Ishikawa (cell line): ENCODE data around the gene GPR39.
A peak's percentile ranks its signal among the peaks of the same experiment; 100 is the strongest.

Experiments used
- CEBPB ChIP-seq: IDR thresholded peaks from 2 replicates; pipeline ENCODE4 v1.6.1; 2012
- CREB1 ChIP-seq: IDR thresholded peaks from 2 replicates; pipeline ENCODE4 v1.6.1; 2012; ENCODE audit warnings: low read depth
- EGR1 ChIP-seq: IDR thresholded peaks from 2 replicates; pipeline ENCODE4 v1.6.1; 2012
- EP300 ChIP-seq: IDR thresholded peaks from 2 replicates; pipeline ENCODE4 v1.6.1; 2012; ENCODE audit warnings: borderline replicate concordance
- FOXM1 ChIP-seq: IDR thresholded peaks from 2 replicates; pipeline ENCODE4 v1.6.1; 2012; ENCODE audit warnings: low read depth, borderline replicate concordance
- MAX ChIP-seq: IDR thresholded peaks from 2 replicates; pipeline ENCODE4 v1.6.1; 2012
- NFIC ChIP-seq: IDR thresholded peaks from 2 replicates; pipeline ENCODE4 v1.6.1; 2012
- RAD21 ChIP-seq: IDR thresholded peaks from 2 replicates; pipeline ENCODE4 v1.6.1; 2012; ENCODE audit warnings: low read depth
- TAF1 ChIP-seq: IDR thresholded peaks from 2 replicates; pipeline ENCODE4 v1.6.1; 2012; ENCODE audit warnings: low read depth, mild to moderate bottlenecking
- TCF12 ChIP-seq: IDR thresholded peaks from 2 replicates; pipeline ENCODE4 v1.6.1; 2012; ENCODE audit warnings: low read depth
- TEAD4 ChIP-seq: IDR thresholded peaks from 2 replicates; pipeline ENCODE4 v1.6.1; 2012
- YY1 ChIP-seq: IDR thresholded peaks from 2 replicates; pipeline ENCODE4 v1.6.1; 2012; ENCODE audit warnings: low read depth
- ZBTB7A ChIP-seq: IDR thresholded peaks from 2 replicates; pipeline ENCODE4 v1.6.1; 2012; ENCODE audit warnings: low read depth
- TF ChIP-seq, protein P1 (sequence below): IDR thresholded peaks from 2 replicates; pipeline ENCODE4 v1.6.1; 2012
- TF ChIP-seq, protein P2 (sequence below): IDR thresholded peaks from 2 replicates; pipeline ENCODE4 v1.6.1; 2012; ENCODE audit warnings: low read depth, mild to moderate bottlenecking

Gene GPR39

GRCh38 chr2:132426033-132426432 lies 9.4 kb downstream of the GPR39 start:
- TF ChIP-seq ZBTB7A (no peak), TAF1 (no peak), TCF12 (no peak), EGR1 (no peak), CEBPB (no peak)
- TF ChIP-seq, protein P1, sequence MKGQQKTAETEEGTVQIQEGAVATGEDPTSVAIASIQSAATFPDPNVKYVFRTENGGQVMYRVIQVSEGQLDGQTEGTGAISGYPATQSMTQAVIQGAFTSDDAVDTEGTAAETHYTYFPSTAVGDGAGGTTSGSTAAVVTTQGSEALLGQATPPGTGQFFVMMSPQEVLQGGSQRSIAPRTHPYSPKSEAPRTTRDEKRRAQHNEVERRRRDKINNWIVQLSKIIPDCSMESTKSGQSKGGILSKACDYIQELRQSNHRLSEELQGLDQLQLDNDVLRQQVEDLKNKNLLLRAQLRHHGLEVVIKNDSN, result no peak

GRCh38 chr2:132426656-132427055 lies 10.1 kb downstream of the GPR39 start:
- TF ChIP-seq EP300 (no peak), MAX (no peak), CREB1 (no peak), RAD21 (no peak), NFIC (no peak), YY1 (no peak), TEAD4 (no peak), EGR1 (no peak), FOXM1 (no peak), ZBTB7A (no peak), TCF12 (no peak), TAF1 (no peak)
- TF ChIP-seq, protein P1, result no peak
- TF ChIP-seq, protein P2, sequence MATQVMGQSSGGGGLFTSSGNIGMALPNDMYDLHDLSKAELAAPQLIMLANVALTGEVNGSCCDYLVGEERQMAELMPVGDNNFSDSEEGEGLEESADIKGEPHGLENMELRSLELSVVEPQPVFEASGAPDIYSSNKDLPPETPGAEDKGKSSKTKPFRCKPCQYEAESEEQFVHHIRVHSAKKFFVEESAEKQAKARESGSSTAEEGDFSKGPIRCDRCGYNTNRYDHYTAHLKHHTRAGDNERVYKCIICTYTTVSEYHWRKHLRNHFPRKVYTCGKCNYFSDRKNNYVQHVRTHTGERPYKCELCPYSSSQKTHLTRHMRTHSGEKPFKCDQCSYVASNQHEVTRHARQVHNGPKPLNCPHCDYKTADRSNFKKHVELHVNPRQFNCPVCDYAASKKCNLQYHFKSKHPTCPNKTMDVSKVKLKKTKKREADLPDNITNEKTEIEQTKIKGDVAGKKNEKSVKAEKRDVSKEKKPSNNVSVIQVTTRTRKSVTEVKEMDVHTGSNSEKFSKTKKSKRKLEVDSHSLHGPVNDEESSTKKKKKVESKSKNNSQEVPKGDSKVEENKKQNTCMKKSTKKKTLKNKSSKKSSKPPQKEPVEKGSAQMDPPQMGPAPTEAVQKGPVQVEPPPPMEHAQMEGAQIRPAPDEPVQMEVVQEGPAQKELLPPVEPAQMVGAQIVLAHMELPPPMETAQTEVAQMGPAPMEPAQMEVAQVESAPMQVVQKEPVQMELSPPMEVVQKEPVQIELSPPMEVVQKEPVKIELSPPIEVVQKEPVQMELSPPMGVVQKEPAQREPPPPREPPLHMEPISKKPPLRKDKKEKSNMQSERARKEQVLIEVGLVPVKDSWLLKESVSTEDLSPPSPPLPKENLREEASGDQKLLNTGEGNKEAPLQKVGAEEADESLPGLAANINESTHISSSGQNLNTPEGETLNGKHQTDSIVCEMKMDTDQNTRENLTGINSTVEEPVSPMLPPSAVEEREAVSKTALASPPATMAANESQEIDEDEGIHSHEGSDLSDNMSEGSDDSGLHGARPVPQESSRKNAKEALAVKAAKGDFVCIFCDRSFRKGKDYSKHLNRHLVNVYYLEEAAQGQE, result no peak

DNA sequence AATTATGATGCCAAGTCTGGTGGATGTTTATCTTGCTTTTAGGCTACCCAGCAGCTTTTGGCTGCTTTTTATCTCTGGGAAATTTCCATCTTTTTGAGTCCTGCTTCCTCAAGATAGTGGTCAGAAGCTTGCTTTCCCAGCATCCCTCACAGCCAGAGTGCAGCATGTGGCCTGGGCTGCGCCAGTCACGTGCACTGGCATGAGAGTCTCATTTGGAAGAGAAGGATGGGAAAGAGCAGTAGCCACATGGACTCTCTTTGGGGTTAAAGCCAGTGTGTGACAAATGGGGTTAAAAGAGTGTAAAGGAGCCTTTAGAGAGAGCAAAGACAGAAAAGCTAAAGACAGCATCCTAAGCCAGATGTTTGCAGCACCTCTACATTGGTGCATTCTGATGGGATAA lies 12.7 kb downstream of the GPR39 start:
- TF ChIP-seq CREB1, result no peak
- no peak for TF ChIP-seq EGR1
- TF ChIP-seq NFIC, result no peak
- TF ChIP-seq TAF1, result no peak
- no peak for TF ChIP-seq FOXM1
- TF ChIP-seq, protein P2, result no peak
- TF ChIP-seq RAD21, result no peak

DNA sequence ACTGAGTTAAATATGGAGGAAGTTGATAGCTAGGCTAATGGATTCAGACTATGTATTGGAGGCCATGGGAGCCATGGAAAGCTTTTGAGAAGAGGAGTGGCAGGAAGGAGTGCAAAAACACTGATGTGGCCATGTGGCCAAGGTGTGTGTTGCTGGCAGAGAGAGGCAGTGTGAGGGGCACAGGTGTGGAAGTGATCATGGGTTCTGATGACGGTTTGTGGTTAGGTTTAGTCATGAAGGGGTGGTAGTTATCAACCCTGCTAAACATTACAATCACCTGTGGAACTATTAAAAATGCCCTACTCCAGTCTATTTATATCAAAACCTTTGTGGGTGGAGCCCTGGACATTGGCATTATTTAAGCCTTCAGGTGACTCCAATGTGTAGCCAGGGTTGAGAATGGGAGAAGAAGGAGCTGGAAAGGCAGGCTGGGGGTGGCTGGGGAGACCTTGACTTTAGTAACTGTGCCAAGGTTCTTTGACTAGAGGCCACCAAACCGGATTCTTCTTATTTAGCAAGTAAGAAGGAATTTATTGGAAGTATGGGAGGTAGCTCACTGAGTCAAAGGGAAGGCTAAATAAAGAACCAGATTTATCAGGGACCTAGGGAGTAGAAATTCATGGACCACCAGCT lies 13.5 kb downstream of the GPR39 start:
- TF ChIP-seq ZBTB7A (no peak), EGR1 (no peak), TAF1 (no peak), CEBPB (no peak), FOXM1 (no peak)

DNA sequence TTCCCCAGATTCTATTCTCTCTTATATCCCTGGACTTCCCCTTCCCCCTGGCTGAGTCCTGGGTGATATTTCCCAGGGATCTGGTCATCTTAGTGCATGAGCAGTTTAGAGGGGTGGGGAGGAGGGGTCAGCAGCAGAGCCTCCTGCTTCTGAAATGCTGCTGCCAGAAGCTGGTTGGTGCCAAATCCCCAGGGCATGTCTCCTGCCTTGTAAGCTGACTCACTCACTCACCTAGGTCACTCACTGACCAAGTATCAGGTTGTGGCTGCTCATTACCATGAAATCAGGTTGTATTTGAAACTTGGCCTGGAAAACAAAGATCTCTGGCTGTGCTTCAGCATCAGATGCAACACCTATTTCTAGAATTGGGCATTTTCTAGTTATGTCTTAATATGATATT lies 14.3 kb downstream of the GPR39 start:
- TF ChIP-seq NFIC (peak; percentile 31; the same call in 1 of the 2 replicates), ZBTB7A (no peak), FOXM1 (no peak)

GRCh38 chr2:132437852-132438669 lies 21.5 kb downstream of the GPR39 start:
- TF ChIP-seq RAD21 (no peak), TEAD4 (no peak), EGR1 (no peak), MAX (no peak), ZBTB7A (no peak), TCF12 (no peak), FOXM1 (no peak)
- TF ChIP-seq, protein P1, result no peak
- TF ChIP-seq, protein P2, result no peak
